Measurements from ENCODE around the gene NTM. TPM values are rescaled to one million over a fixed set of nuclear protein-coding genes. Genes with fewer than 3 reads are reported as not detected.

Gene NTM
- polyA plus RNA-seq, 1 donor (not counting 4 experiments of a cell fraction or from before 2014, with no cell fraction given): 47.9 TPM

- no peak overlapping the region for H2AFZ ChIP-seq (ENCODE audit: control insufficient read depth, low read length)
- no peaks in the 10 kb centered on the region for H3K4me1 ChIP-seq (ENCODE audit: control insufficient read depth, extremely low read depth, insufficient read depth, low read length)
- FAIRE-seq (no peak), DNase-seq (ENCODE audit: low read depth, low spot score) (no peak)
- no peaks in the 10 kb centered on the region for H3K27me3 ChIP-seq (ENCODE audit: control insufficient read depth, extremely low read depth, insufficient read depth, low read length)
- H3K4me2 ChIP-seq (ENCODE audit: control insufficient read depth, extremely low read depth, insufficient read depth, low read depth, low read length): no peak overlapping the region
- TF ChIP-seq EZH2 (IDR thresholded peaks at IDR 0.05; ENCODE audit: low read length): no peak
- TF ChIP-seq CTCF (optimal IDR thresholded peaks at IDR 0.05 in 1 of 3, IDR thresholded peaks at IDR 0.05 in 1 of 3, conservative IDR thresholded peaks at IDR 0.05 in 1 of 3; ENCODE audit: extremely low read depth in 1 of 3, insufficient read depth in 2 of 3, low read length in 3 of 3): no peak
- H3K79me2 ChIP-seq (ENCODE audit: control insufficient read depth, insufficient read depth, low read length): no peaks in the 10 kb centered on the region
- H3K9me1 ChIP-seq (ENCODE audit: control insufficient read depth, extremely low read depth, insufficient read depth, low read length): no peaks in the 10 kb centered on the region
- H3K9me3 ChIP-seq (ENCODE audit: control insufficient read depth, low read depth, low read length): no peaks in the 10 kb centered on the region
- dilution Hi-C loops (cut with MboI; ENCODE audit: extremely low pct_ligation_motif_present, low sequenced_read_pairs): no loop called here
- no peaks in the 10 kb centered on the region for H4K20me1 ChIP-seq (ENCODE audit: control insufficient read depth, extremely low read depth, insufficient read depth, low read length)
- H3K27ac ChIP-seq (ENCODE audit: control insufficient read depth, insufficient read depth, low read length): no peak overlapping the region
- H3K36me3 ChIP-seq (ENCODE audit: control insufficient read depth in 2 of 2, extremely low read depth in 1 of 2, insufficient read depth in 2 of 2, low read length in 2 of 2): no peaks in the 10 kb centered on the region
- H3K9ac ChIP-seq (ENCODE audit: control insufficient read depth, extremely low read depth, insufficient read depth, low read length): no peak overlapping the region
- H3K4me3 ChIP-seq (ENCODE audit: control insufficient read depth in 2 of 3, extremely low read depth in 1 of 3, insufficient read depth in 2 of 3, low read depth in 1 of 3, low read length in 3 of 3): no peak overlapping the region
These were observed 864.5 kb downstream of the NTM start for GRCh38 chr11:132234878-132235277.

GRCh38 chr11:132237781-132238180 is 867.4 kb downstream of the NTM start:
- H3K9me1 ChIP-seq (ENCODE audit: control insufficient read depth, extremely low read depth, insufficient read depth, low read length): no peaks in the 10 kb centered on the region
- TF ChIP-seq EZH2 (IDR thresholded peaks at IDR 0.05; ENCODE audit: low read length): no peak
- no peak for TF ChIP-seq CTCF (optimal IDR thresholded peaks at IDR 0.05 in 1 of 3, IDR thresholded peaks at IDR 0.05 in 1 of 3, conservative IDR thresholded peaks at IDR 0.05 in 1 of 3; ENCODE audit: extremely low read depth in 1 of 3, insufficient read depth in 2 of 3, low read length in 3 of 3)
- dilution Hi-C loops (cut with MboI; ENCODE audit: extremely low pct_ligation_motif_present, low sequenced_read_pairs): no loop called here
- H3K4me1 ChIP-seq (ENCODE audit: control insufficient read depth, extremely low read depth, insufficient read depth, low read length): no peaks in the 10 kb centered on the region
- no peak overlapping the region for H3K27ac ChIP-seq (ENCODE audit: control insufficient read depth, insufficient read depth, low read length)
- H2AFZ ChIP-seq (ENCODE audit: control insufficient read depth, low read length): no peak overlapping the region
- DNase-seq (ENCODE audit: low read depth, low spot score): no peak
- no peaks in the 10 kb centered on the region for H3K27me3 ChIP-seq (ENCODE audit: control insufficient read depth, extremely low read depth, insufficient read depth, low read length)
- H3K79me2 ChIP-seq (ENCODE audit: control insufficient read depth, insufficient read depth, low read length): no peaks in the 10 kb centered on the region
- no peak for FAIRE-seq
- no peaks in the 10 kb centered on the region for H4K20me1 ChIP-seq (ENCODE audit: control insufficient read depth, extremely low read depth, insufficient read depth, low read length)
- H3K9me3 ChIP-seq (ENCODE audit: control insufficient read depth, low read depth, low read length): no peaks in the 10 kb centered on the region
- no peak overlapping the region for H3K9ac ChIP-seq (ENCODE audit: control insufficient read depth, extremely low read depth, insufficient read depth, low read length)
- H3K4me2 ChIP-seq (ENCODE audit: control insufficient read depth, extremely low read depth, insufficient read depth, low read depth, low read length): no peak overlapping the region
- no peaks in the 10 kb centered on the region for H3K36me3 ChIP-seq (ENCODE audit: control insufficient read depth in 2 of 2, extremely low read depth in 1 of 2, insufficient read depth in 2 of 2, low read length in 2 of 2)
- H3K4me3 ChIP-seq (ENCODE audit: control insufficient read depth in 2 of 3, extremely low read depth in 1 of 3, insufficient read depth in 2 of 3, low read depth in 1 of 3, low read length in 3 of 3): no peak overlapping the region
